Measurements from ENCODE around the gene COMMD1. TPM values are rescaled to one million over a fixed set of nuclear protein-coding genes. Genes with fewer than 3 reads are reported as not detected.

Gene COMMD1
- total RNA-seq, 1 experiment from 2014 or later = 24.7 TPM

GRCh38 chr2:62099523-62100175, 194.2 kb downstream of the COMMD1 start:
- Mint-ChIP-seq H3K4me1 (peaks cover 26% of the 10 kb centered on the region), H3K36me3 (no peaks in the 10 kb centered on the region), H3K4me3 (no peak overlapping the region), H3K27me3 (ENCODE audit: low read depth) (no peaks in the 10 kb centered on the region), H3K9me3 (no peaks in the 10 kb centered on the region), H3K27ac (no peak overlapping the region)
- DNase-seq (ENCODE audit: low spot score) (no peak), ATAC-seq (no peak)
- ChIA-PET CTCF (no interaction called here), POLR2A (no interaction called here)
- no peak for TF ChIP-seq ESRRA (CRISPR knock-in tag; IDR thresholded peaks at IDR 0.05; ENCODE audit: borderline replicate concordance)
- no peak for TF ChIP-seq E2F1 (CRISPR knock-in tag; IDR thresholded peaks at IDR 0.05)
- TF ChIP-seq AR (CRISPR knock-in tag; IDR thresholded peaks at IDR 0.05) = no peak
- no peak for TF ChIP-seq CDX4 (CRISPR knock-in tag; IDR thresholded peaks at IDR 0.05; ENCODE audit: borderline replicate concordance)
- no peak for TF ChIP-seq ZNF416 (CRISPR knock-in tag; IDR thresholded peaks at IDR 0.05)
- no peak for TF ChIP-seq CTCF (IDR thresholded peaks at IDR 0.05)
- no peak for TF ChIP-seq ZNF138 (CRISPR knock-in tag; conservative IDR thresholded peaks at IDR 0.05)
- no peak for TF ChIP-seq SP1 (CRISPR knock-in tag; conservative IDR thresholded peaks at IDR 0.05)
- no peak for TF ChIP-seq PREB (CRISPR knock-in tag; IDR thresholded peaks at IDR 0.05; ENCODE audit: borderline replicate concordance)
- no peak for TF ChIP-seq SMAD3 (CRISPR knock-in tag; IDR thresholded peaks at IDR 0.05; ENCODE audit: borderline replicate concordance)
- no peak for TF ChIP-seq KAT7 (CRISPR knock-in tag; IDR thresholded peaks at IDR 0.05; ENCODE audit: borderline replicate concordance)
- no peak for TF ChIP-seq PRRX2 (CRISPR knock-in tag; IDR thresholded peaks at IDR 0.05)
- no peak for TF ChIP-seq NR3C1 (CRISPR knock-in tag; conservative IDR thresholded peaks at IDR 0.05; ENCODE audit: low read depth)
- TF ChIP-seq IRF2 (CRISPR knock-in tag; IDR thresholded peaks at IDR 0.05; ENCODE audit: borderline replicate concordance, low read depth) = no peak
- no peak for TF ChIP-seq JAZF1 (CRISPR knock-in tag; IDR thresholded peaks at IDR 0.05)
- TF ChIP-seq GTF2I (CRISPR knock-in tag; conservative IDR thresholded peaks at IDR 0.05) = no peak
- no peak for TF ChIP-seq SOX15 (CRISPR knock-in tag; IDR thresholded peaks at IDR 0.05)
- TF ChIP-seq E2F4 (CRISPR knock-in tag; IDR thresholded peaks at IDR 0.05; ENCODE audit: borderline replicate concordance, low read depth) = no peak
- TF ChIP-seq SMAD4 (CRISPR knock-in tag; IDR thresholded peaks at IDR 0.05) = no peak

Data from WTC11 (cell line).